Skeletal muscle tissue (tissue), 4 donors: Measurements from ENCODE around the gene FKBP2. TPM values are rescaled to one million over a fixed set of nuclear protein-coding genes. Genes with fewer than 3 reads are reported as not detected.

Source experiments
- H3K27ac ChIP-seq: one replicate; pipeline ENCODE4 v1.7.0; 2013; ENCODE audit warnings: mild to moderate bottlenecking, low read depth, low read length, inconsistent platforms
- H3K27me3 ChIP-seq, 3 donors: one replicate each; pipeline ENCODE4 v1.7.0; 2013; ENCODE audit warnings: low read length in 3 of 3; ENCODE audit not compliant: control insufficient read depth in 3 of 3, insufficient read depth in 3 of 3
- H3K36me3 ChIP-seq, 3 donors: one replicate each; pipeline ENCODE4 v1.7.0; 2013; ENCODE audit warnings: low read length in 3 of 3; ENCODE audit not compliant: control insufficient read depth in 3 of 3, insufficient read depth in 3 of 3
- H3K4me1 ChIP-seq, 3 donors: one replicate each; pipeline ENCODE4 v1.7.0; 2013; ENCODE audit warnings: low read length in 3 of 3, mild to moderate bottlenecking in 3 of 3; ENCODE audit not compliant: control insufficient read depth in 3 of 3, insufficient read depth in 3 of 3
- H3K4me3 ChIP-seq, 3 donors: one replicate each; pipeline ENCODE4 v1.7.0; 2013; ENCODE audit warnings: low read length in 3 of 3
- H3K9ac ChIP-seq, 3 donors: one replicate each; pipeline ENCODE4 v1.7.0; 2013; ENCODE audit warnings: low read length in 3 of 3, mild to moderate bottlenecking in 3 of 3, moderate library complexity in 2 of 3, low read depth in 1 of 3
- H3K9me3 ChIP-seq, 3 donors: one replicate each; pipeline ENCODE4 v1.7.0; 2013; ENCODE audit warnings: low read length in 3 of 3; ENCODE audit not compliant: control insufficient read depth in 3 of 3
- total RNA-seq: library from RNA; depleted of rRNA; stranded (reverse); fragments of >200 nt; gene quantifications from one replicate; pipeline ENCODE4 v1.2.3, GENCODE V29; 2014
- donor health status: Osteomylitis.

The FKBP2 gene
- total RNA-seq, 1 donor from 2014 or later: 26.1 TPM

- Histone ChIP-seq H3K9ac (no peak overlapping the region), H3K36me3 (peaks cover 42 to 49% (median 46%) of the 10 kb centered on the region in 3 donors), H3K27me3 (no peaks in the 10 kb centered on the region), H3K27ac (no peak overlapping the region), H3K4me1 (no peaks in the 10 kb centered on the region), H3K4me3 (no peak overlapping the region), H3K9me3 (no peaks in the 10 kb centered on the region)
Measured at GRCh38 chr11:64260147-64260708, 19.3 kb downstream of the FKBP2 start.

- Histone ChIP-seq H3K9ac (no peak overlapping the region), H3K4me3 (no peak overlapping the region), H3K9me3 (no peaks in the 10 kb centered on the region), H3K27ac (no peak overlapping the region), H3K4me1 (no peaks in the 10 kb centered on the region), H3K36me3 (peaks cover 47 to 56% (median 50%) of the 10 kb centered on the region in 3 donors), H3K27me3 (no peaks in the 10 kb centered on the region)
Measured at GRCh38 chr11:64261556-64262080, 20.7 kb downstream of the FKBP2 start.

GRCh38 chr11:64262271-64263002 is 21.5 kb downstream of the FKBP2 start:
- H3K4me3 ChIP-seq: no peak overlapping the region
- no peaks in the 10 kb centered on the region for H3K9me3 ChIP-seq
- peaks cover 44 to 54% (median 50%) of the 10 kb centered on the region in 3 donors for H3K36me3 ChIP-seq
- H3K4me1 ChIP-seq: peaks cover 0 to 5% (median 0%) of the 10 kb centered on the region in 3 donors
- no peak overlapping the region for H3K27ac ChIP-seq
- no peaks in the 10 kb centered on the region for H3K27me3 ChIP-seq
- no peak overlapping the region for H3K9ac ChIP-seq

- no peak overlapping the region for H3K9ac ChIP-seq
- peaks cover 7 to 14% (median 8%) of the 10 kb centered on the region in 3 donors for H3K4me1 ChIP-seq
- H3K36me3 ChIP-seq: peaks cover 38 to 53% (median 46%) of the 10 kb centered on the region in 3 donors
- H3K4me3 ChIP-seq: no peak overlapping the region
- H3K27ac ChIP-seq: no peak overlapping the region
- no peaks in the 10 kb centered on the region for H3K27me3 ChIP-seq
- no peaks in the 10 kb centered on the region for H3K9me3 ChIP-seq
Measured at GRCh38 chr11:64263021-64263946, 22.4 kb downstream of the FKBP2 start.

GRCh38 chr11:64263947-64264317 is 23.0 kb downstream of the FKBP2 start:
- Histone ChIP-seq H3K9me3 (no peaks in the 10 kb centered on the region), H3K27ac (no peak overlapping the region), H3K9ac (no peak overlapping the region), H3K36me3 (peaks cover 33 to 47% (median 40%) of the 10 kb centered on the region in 3 donors), H3K4me3 (no peak overlapping the region), H3K4me1 (peaks cover 13 to 20% (median 14%) of the 10 kb centered on the region in 3 donors), H3K27me3 (no peaks in the 10 kb centered on the region)

- H3K4me3 ChIP-seq: no peak overlapping the region
- H3K36me3 ChIP-seq: peaks cover 30 to 45% (median 36%) of the 10 kb centered on the region in 3 donors
- H3K9me3 ChIP-seq: no peaks in the 10 kb centered on the region
- no peak overlapping the region for H3K9ac ChIP-seq
- H3K27me3 ChIP-seq: no peaks in the 10 kb centered on the region
- peaks cover 16 to 23% (median 17%) of the 10 kb centered on the region in 3 donors for H3K4me1 ChIP-seq
- H3K27ac ChIP-seq: no peak overlapping the region
Measured at GRCh38 chr11:64264371-64264852, 23.5 kb downstream of the FKBP2 start.

- Histone ChIP-seq H3K4me3 (no peak overlapping the region), H3K27me3 (no peaks in the 10 kb centered on the region), H3K4me1 (peaks cover 16 to 26% (median 19%) of the 10 kb centered on the region in 3 donors), H3K9me3 (no peaks in the 10 kb centered on the region), H3K36me3 (peaks cover 22 to 36% (median 32%) of the 10 kb centered on the region in 3 donors), H3K9ac (no peak overlapping the region), H3K27ac (no peak overlapping the region)
Measured at GRCh38 chr11:64265176-64266160, 24.6 kb downstream of the FKBP2 start.

- Histone ChIP-seq H3K4me1 (peaks cover 16 to 26% (median 21%) of the 10 kb centered on the region in 3 donors), H3K4me3 (no peak overlapping the region), H3K27me3 (no peaks in the 10 kb centered on the region), H3K9me3 (no peaks in the 10 kb centered on the region), H3K27ac (no peak overlapping the region), H3K9ac (no peak overlapping the region), H3K36me3 (peaks cover 19 to 34% (median 30%) of the 10 kb centered on the region in 3 donors)
Measured at GRCh38 chr11:64266339-64266738, 25.4 kb downstream of the FKBP2 start.
